Measurements from ENCODE around the gene AP4E1.
"Not testable (repeated sequence)": the region's sequence is repeated elsewhere in the genome, so short reads cannot be mapped to it uniquely, and the experiment has no call there.

Gene AP4E1

DNA sequence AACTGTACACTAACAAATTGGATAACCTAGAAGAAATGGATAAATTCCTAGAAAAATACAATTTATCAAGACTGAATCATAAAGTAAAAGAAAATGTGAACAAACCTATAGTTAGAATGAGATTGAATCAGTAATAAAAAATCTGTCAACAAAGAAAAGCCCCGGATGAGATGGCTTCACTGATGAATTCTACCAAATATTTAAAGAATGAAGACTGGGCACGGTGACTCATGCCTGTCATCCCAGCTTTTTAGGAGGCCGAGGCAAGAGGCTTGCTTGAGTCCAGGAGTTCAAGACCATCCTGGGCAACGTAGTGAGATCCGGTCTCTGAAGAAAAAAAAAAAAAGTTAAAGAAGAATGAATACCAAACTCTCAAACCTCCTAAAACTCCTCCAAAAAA, 17.7 kb upstream of the AP4E1 start:
- DNase-seq: no peak

GRCh38 chr15:50891159-50891558, 17.3 kb upstream of the AP4E1 start:
- DNase-seq: no peak

DNA sequence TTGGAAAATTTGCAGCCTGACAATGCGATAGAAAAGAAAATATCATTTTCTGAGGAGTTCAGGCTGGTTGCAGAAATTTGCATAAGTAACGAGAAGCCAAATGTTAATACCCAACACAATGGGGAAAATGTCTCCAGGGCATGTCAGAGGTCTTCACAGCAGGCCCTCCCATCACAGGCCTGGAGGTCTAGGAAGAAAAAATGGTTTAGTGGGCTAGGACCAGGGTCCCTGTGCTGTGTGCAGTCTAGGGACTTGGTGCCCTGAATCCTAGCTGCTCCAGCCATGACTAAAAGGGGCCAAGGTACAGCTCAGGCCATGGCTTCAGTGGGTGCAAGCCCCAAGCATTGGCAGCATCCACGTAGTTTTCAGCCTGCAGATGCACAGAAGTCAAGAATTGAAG, 14.5 kb upstream of the AP4E1 start:
- DNase-seq: no peak

- not testable (repeated sequence) for DNase-seq
These were observed 7.1 kb upstream of the AP4E1 start for GRCh38 chr15:50901390-50901789.

DNA sequence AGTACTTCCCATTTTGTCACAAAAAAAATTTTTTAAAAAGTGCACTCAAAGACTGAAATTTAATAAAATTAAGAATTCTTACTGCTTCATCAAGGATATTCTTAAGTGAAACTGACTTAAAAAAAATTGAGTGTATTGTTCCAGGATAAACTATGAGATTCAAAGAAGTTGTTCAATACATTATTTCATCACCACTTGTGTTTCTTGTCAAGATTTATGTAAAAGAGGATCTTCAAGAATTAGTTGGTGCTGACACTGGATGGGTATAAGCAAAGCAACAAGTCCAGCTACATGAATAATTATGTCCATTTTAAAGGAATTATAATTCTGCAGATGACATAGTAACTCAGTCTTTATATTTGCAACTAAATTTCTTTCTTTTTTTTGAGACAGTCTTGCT, 4.3 kb upstream of the AP4E1 start:
- no peak for DNase-seq

DNA sequence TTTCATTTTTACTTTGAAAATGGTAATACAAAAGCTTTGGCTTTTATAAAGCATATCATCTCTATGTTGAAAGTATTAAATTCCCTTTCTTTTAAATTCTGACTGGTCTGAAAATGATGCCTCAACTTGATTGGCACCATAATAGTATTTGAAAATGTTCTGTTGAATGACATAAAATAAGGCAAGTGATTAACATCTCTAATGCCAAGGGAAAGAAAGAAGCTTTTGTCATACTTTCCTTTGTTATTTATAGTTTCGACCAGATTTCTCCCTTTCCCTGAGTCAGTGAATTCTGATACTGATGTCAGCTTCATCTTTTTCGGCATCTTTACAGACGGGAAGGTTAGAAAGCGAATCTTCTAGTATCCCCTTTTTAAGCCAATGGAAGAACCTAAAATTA, 3.4 kb upstream of the AP4E1 start:
- DNase-seq: no peak

DNA sequence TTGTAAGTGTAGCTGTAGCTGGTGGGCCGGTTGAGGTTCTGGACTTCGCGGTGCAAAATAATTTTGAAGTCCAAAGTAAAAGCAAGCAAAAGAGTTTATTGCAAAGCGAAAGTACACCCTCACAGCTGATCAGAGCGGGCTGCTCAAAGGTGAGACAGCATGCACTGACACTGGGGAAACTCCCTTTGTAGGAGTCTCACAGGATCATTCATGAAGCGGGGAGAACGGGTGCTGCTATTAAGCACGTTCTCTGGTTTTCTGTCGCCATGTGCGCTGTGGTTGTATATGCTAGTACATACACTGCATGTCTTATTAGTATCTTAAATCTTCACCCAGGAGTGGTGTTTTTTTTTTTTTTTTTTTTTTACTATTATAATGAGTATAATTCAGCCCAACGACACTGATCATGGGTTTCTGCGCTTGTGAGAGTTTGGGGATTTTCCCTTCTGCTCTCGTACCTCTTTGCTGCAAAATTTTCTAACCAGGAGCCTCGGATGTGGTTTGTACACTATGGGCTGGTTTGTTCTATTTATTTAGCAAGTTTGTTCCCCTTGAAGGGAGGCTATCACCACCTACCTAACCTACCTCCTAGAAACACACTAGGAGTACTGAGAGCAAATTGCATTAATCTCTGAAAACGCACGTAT, 1.4 kb upstream of the AP4E1 start:
- peak; percentile 73 to 78 for DNase-seq

DNA sequence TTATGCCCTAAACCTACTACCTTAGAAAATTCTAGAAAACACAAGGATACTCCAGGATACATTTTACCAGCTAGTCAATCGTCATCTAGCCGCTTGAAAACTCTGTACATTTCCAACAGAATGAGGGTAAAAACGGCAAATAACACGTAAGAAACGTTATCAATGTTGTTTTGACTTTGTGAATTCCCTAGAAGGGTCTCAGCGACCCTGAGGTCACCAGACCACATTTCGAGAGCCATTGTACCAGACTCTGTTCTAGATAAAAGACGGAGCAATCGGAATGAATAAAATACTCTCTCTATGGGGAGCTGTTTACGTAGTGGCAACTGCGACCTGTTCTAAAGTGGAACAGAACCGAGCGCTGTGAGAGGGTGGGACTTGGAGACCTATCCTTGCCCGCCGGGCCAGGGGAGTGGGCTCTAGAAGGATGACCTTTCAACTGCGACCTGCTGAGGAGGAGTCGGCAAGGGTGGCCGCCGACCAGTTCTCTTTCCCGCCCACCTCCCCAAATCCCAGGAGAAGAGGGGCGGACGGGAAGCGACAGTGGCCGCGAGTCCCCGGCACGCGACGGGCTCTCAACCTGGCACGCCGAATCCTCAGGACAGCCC, 778 bp upstream of the AP4E1 start:
- DNase-seq: peak; percentile 47 to 60

DNA sequence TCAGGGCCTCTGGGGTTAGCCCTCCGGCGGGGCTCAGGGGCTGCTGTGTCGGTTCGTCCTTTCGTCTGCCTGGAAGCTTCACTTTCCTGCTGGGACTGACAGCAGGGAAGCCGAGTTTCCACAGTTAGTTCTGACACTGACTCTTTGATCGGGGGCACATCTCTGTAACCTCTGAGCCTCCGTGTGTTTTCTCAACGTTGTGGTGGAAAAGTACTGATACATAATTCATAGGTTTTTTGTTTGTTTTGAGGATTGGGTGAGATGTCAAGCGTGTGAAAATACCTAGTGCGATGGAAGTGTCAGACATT, 481 bp downstream of the AP4E1 start:
- no peak for DNase-seq

- not testable (repeated sequence) for DNase-seq
These were observed 1.9 kb downstream of the AP4E1 start for GRCh38 chr15:50910426-50910795.

GRCh38 chr15:50911001-50911400, 2.5 kb downstream of the AP4E1 start:
- no peak for DNase-seq

- DNase-seq: no peak
These were observed 3.1 kb downstream of the AP4E1 start for GRCh38 chr15:50911621-50912020.

DNA sequence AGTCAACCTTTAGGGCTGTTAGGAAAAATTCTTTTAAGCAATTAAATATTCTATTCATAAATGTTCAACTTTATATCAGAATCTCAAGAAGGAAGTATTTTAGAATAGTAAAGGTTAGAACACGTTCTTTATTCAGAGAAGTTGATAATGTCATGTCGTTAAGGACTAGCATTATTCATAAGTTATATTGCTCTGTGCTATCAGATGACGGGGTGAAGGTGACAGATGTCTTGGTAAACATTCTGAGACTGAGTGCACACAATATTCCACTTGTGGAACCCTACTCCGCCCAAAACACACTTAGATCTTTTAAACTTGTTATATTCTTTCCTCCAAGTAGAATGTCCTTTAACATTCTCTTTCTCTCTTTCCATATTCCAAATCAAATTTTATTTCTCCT, 7.9 kb downstream of the AP4E1 start:
- no peak for DNase-seq

- not testable (repeated sequence) for DNase-seq
These were observed 10.9 kb downstream of the AP4E1 start for GRCh38 chr15:50919359-50919758.

GRCh38 chr15:50925281-50925680, 16.8 kb downstream of the AP4E1 start:
- DNase-seq: no peak

- no peak for DNase-seq
These were observed 20.6 kb downstream of the AP4E1 start for GRCh38 chr15:50929062-50929461.

DNA sequence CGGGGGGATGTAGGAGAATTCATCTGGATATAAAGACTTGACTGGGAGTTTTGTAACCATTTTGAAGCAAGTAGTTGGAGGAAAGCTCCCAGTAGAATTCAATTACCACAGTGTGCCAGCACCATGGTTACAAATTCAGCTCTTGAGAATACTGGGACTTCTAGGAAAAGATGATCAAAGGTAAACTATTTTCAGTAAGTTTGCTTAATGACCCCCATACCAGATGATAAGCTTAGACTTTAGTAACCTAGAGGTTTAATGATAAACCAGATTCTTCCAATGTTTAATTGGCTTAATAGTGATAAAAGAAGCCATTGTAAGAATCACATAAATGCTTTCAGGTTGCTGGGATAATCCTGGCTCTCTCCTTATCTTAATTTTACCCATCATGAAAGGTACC, 22.3 kb downstream of the AP4E1 start:
- DNase-seq: no peak

DNA sequence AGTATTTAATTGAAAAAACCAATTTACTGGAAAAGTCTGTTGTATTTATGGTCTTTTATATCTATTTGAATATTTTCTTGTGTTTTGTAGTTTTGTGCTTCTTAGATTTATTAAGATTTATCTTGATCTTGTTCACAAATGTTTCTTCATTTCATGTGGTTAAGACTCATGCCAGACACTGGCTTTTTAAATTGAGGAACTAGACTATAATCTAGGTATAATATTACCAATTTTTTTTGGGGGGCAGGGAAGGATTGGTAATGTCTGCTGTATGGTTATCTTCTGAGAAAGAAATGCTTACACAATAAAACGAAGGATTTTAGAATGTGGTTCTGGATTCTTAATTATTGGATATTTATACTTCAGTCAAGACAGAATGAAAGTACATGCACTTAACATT, 24.9 kb downstream of the AP4E1 start:
- DNase-seq: no peak

DNA sequence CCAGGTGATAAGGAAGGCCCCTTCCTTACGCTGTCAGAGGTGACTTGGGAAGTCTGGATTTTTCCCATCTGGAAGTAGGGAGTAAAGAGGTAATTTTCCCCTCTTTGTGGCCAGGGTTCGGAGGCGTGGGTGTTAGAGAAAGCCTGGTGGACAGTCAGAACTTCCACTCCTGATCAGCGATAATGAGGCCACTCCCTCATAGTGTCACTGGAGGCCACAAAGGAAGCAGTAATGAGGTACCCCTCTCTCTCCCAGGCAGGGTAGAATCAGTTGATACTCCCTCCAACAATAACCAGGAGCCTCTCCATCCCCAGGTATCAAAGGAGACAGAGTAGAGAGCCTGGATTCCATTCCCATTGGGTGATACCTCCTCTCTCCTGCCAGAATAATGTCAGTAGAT, 30.0 kb downstream of the AP4E1 start:
- no peak for DNase-seq

DNA sequence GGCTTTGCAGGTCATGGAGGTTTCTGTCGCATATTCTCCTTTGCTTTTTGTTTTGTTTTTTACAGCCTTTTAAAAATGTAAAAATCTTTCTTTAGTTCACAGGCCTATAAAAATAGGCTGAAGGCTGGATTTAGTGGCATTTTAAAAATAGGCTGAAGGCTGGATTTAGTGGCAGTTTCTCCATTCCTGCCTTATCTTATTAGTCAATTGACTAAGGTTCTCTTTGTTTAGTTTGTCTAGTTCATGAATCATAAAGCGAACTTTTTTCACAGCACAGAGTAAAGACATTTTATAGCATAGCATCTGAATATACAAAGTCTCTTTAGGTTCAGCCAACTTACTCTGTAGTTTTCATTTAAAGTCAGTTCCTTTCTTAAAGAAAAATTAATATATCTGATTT, 31.4 kb downstream of the AP4E1 start:
- DNase-seq: no peak

GRCh38 chr15:50940506-50940905, 32.0 kb downstream of the AP4E1 start:
- no peak for DNase-seq

GRCh38 chr15:50943638-50944037, 35.2 kb downstream of the AP4E1 start:
- no peak for DNase-seq

DNA sequence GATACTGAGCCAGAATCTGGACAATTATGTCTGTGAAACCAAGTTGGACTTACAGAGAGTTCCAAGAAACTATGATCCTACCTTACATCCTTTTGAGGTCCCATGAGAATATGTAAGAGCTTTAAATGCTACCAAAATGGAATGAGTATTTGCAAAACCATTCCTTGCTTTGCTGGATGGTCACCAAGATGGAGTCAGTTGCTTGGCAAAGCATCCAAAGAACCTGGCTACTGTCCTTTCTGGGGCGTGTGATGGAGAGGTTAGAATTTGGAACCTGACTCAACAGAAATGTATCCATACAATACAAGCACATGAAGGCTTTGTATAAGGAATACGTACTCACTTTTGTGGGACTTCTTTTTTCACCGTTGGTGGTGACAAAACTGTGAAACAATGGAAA, 36.2 kb downstream of the AP4E1 start:
- no peak for DNase-seq

DNA sequence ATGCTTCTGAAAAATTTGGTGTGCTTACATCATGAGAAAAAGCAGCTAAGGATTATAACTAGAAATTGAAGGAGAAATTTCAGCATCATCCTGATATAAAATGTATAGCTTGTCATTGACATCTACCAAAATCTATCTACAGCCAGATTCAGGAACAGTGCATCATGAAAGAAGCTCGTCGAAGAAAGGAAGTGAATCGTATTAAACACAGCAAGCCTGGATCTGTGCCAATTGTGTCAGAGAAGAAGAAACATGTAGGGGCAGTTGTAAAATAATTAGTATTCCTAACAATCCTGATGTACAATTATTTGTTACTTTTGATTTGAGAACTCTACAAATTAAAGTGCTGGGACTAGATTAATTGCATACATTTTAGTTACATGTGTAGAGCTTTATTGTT, 37.2 kb downstream of the AP4E1 start:
- no peak for DNase-seq

GRCh38 chr15:50950745-50951144, 42.3 kb downstream of the AP4E1 start:
- DNase-seq: not testable (repeated sequence)

Measured in stimulated activated CD4-positive, alpha-beta T cell treated with anti-CD3 and anti-CD28 coated beads, Interleukin-2, amount 100 ng/mL, for 24 hours (primary cell).